ENCODE measurements around the gene MTMR12. TPM values are rescaled to one million over a fixed set of nuclear protein-coding genes. Genes with fewer than 3 reads are reported as not detected.

Gene MTMR12
- total and polyA plus RNA-seq, 2 donors (not counting 3 experiments of a cell fraction or from before 2014, with no cell fraction given): 18.2 to 38.6 TPM

GRCh38 chr5:32323741-32324140 is 11.0 kb upstream of the MTMR12 start:
- DNase-seq (ENCODE audit: low read depth, low spot score): no peak
- H3K79me2 ChIP-seq (ENCODE audit: control insufficient read depth, insufficient read depth, low read length): no peaks in the 10 kb centered on the region
- no peak for TF ChIP-seq JUN (IDR thresholded peaks at IDR 0.05; ENCODE audit: borderline replicate concordance, insufficient read depth, insufficient read length, low read depth)
- TF ChIP-seq POLR2AphosphoS5 (IDR thresholded peaks at IDR 0.05; ENCODE audit: insufficient read depth, low read depth, low read length): no peak
- TF ChIP-seq GATA2 (IDR thresholded peaks at IDR 0.05; ENCODE audit: insufficient read depth, insufficient read length, low read depth, low read length): no peak
- TF ChIP-seq, protein P1, sequence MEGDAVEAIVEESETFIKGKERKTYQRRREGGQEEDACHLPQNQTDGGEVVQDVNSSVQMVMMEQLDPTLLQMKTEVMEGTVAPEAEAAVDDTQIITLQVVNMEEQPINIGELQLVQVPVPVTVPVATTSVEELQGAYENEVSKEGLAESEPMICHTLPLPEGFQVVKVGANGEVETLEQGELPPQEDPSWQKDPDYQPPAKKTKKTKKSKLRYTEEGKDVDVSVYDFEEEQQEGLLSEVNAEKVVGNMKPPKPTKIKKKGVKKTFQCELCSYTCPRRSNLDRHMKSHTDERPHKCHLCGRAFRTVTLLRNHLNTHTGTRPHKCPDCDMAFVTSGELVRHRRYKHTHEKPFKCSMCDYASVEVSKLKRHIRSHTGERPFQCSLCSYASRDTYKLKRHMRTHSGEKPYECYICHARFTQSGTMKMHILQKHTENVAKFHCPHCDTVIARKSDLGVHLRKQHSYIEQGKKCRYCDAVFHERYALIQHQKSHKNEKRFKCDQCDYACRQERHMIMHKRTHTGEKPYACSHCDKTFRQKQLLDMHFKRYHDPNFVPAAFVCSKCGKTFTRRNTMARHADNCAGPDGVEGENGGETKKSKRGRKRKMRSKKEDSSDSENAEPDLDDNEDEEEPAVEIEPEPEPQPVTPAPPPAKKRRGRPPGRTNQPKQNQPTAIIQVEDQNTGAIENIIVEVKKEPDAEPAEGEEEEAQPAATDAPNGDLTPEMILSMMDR (IDR thresholded peaks at IDR 0.05; ENCODE audit: extremely low read depth in 1 of 2, insufficient read depth in 1 of 2, low read depth in 1 of 2, low read length in 2 of 2): no peak
- no peak for TF ChIP-seq EZH2 (IDR thresholded peaks at IDR 0.05; ENCODE audit: borderline replicate concordance, low read depth, low read length, severe bottlenecking)
- TF ChIP-seq POLR2A (IDR thresholded peaks at IDR 0.05; ENCODE audit: low read depth, low read length): no peak
- TF ChIP-seq, protein P2, sequence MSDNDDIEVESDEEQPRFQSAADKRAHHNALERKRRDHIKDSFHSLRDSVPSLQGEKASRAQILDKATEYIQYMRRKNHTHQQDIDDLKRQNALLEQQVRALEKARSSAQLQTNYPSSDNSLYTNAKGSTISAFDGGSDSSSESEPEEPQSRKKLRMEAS (IDR thresholded peaks at IDR 0.05; ENCODE audit: insufficient read depth, insufficient read length): no peak
- TF ChIP-seq FOS (IDR thresholded peaks at IDR 0.05; ENCODE audit: borderline replicate concordance, insufficient read depth, low read length): no peak
- TF ChIP-seq MYC (IDR thresholded peaks at IDR 0.05; ENCODE audit: low read depth, low read length): no peak
- no peak overlapping the region for H3K4me3 ChIP-seq (replicated peaks in 1 of 3; ENCODE audit: insufficient read depth in 1 of 3, low read depth in 1 of 3, low read length in 3 of 3)
- intact Hi-C loops (cut with micrococcal nuclease): no loop called here
- no TSS peak for BruUV-seq (replicated peaks)
- no peaks in the 10 kb centered on the region for H3K9me3 ChIP-seq (replicated peaks; ENCODE audit: control insufficient read depth, insufficient read depth, low read length)
- H3K4me2 ChIP-seq (ENCODE audit: insufficient read depth, low read length): no peak overlapping the region
- no peak overlapping the region for H2AFZ ChIP-seq (ENCODE audit: low read depth, low read length)
- no peaks in the 10 kb centered on the region for H3K4me1 ChIP-seq (ENCODE audit: control insufficient read depth, extremely low read depth, insufficient read depth, low read length)
- dilution Hi-C loops (cut with MboI; ENCODE audit: extremely low pct_ligation_motif_present, low sequenced_read_pairs): no loop called here
- H4K20me1 ChIP-seq (replicated peaks; ENCODE audit: control insufficient read depth, extremely low read depth, insufficient read depth, low read length): no peaks in the 10 kb centered on the region
- ChIA-PET POLR2A (no interaction called here), CTCF (no interaction called here)
- no peak overlapping the region for H3K9ac ChIP-seq (replicated peaks; ENCODE audit: extremely low read depth, insufficient read depth, low read length)
- H3K27ac ChIP-seq (ENCODE audit: insufficient read depth, low read depth, low read length): no peak overlapping the region
- no peaks in the 10 kb centered on the region for H3K27me3 ChIP-seq (ENCODE audit: control insufficient read depth in 2 of 2, insufficient read depth in 2 of 2, low read length in 2 of 2)
- H3K9me1 ChIP-seq (replicated peaks; ENCODE audit: control insufficient read depth, extremely low read depth, insufficient read depth, low read length): no peaks in the 10 kb centered on the region
- no peak for FAIRE-seq
- no peaks in the 10 kb centered on the region for H3K36me3 ChIP-seq (ENCODE audit: control insufficient read depth in 2 of 2, extremely low read depth in 1 of 2, insufficient read depth in 2 of 2, low read length in 2 of 2)
